MM.1S (cell line): ENCODE data around the gene KIF20B.
"Not testable (repeated sequence)": the region's sequence is repeated elsewhere in the genome, so short reads cannot be mapped to it uniquely, and the experiment has no call there.

Experiments
- DNase-seq: peaks from one replicate; pipeline ENCODE4 v3.0.0-alpha.2; 2015
- H2AFZ ChIP-seq: fragments of 300-600 bp; sonication (generic); 2 replicates; pipeline ENCODE4 v1.6.0; 2016; ENCODE audit warnings: antibody characterized with exemption, low read length
- H3F3A ChIP-seq: fragments of 300-600 bp; sonication (generic); 2 replicates; pipeline ENCODE4 v1.6.1; 2016; ENCODE audit warnings: mild to moderate bottlenecking, antibody characterized with exemption, low read length, moderate library complexity, mixed read lengths; ENCODE audit not compliant: insufficient read depth
- H3K27ac ChIP-seq: fragments of 300-600 bp; sonication (generic); 2 replicates; pipeline ENCODE4 v1.5.1; 2016; ENCODE audit warnings: mild to moderate bottlenecking, low read length
- H3K27me3 ChIP-seq: fragments of 300-600 bp; sonication (generic); replicated peaks from 2 replicates; pipeline ENCODE4 v1.6.0; 2016; ENCODE audit warnings: low read length; ENCODE audit not compliant: insufficient read depth
- H3K36me3 ChIP-seq: fragments of 300-600 bp; sonication (generic); replicated peaks from 2 replicates; pipeline ENCODE4 v1.6.1; 2016; ENCODE audit warnings: mild to moderate bottlenecking, low read length, mixed read lengths; ENCODE audit not compliant: insufficient read depth
- H3K4me1 ChIP-seq: fragments of 300-600 bp; sonication (generic); 2 replicates; pipeline ENCODE4 v1.6.1; 2016; ENCODE audit warnings: low read length, mixed read lengths
- H3K4me2 ChIP-seq: fragments of 300-600 bp; sonication (generic); 2 replicates; pipeline ENCODE4 v1.6.0; 2016; ENCODE audit warnings: low read depth, low read length
- H3K4me3 ChIP-seq: fragments of 300-600 bp; sonication (generic); 2 replicates; pipeline ENCODE4 v1.5.1; 2016; ENCODE audit warnings: low read length, mixed read lengths
- H3K79me2 ChIP-seq: fragments of 300-600 bp; sonication (generic); 2 replicates; pipeline ENCODE4 v1.6.1; 2016; ENCODE audit warnings: mixed run types, low read length, mixed read lengths
- H3K9ac ChIP-seq: fragments of 300-600 bp; sonication (generic); 2 replicates; pipeline ENCODE4 v1.6.1; 2016; ENCODE audit warnings: low read length, mixed read lengths
- H3K9me2 ChIP-seq: fragments of 300-600 bp; sonication (generic); replicated peaks from 2 replicates; pipeline ENCODE4 v1.6.1; 2016; ENCODE audit warnings: mild to moderate bottlenecking, low read length, mixed read lengths; ENCODE audit not compliant: insufficient read depth
- H3K9me3 ChIP-seq: fragments of 300-600 bp; sonication (generic); replicated peaks from 2 replicates; pipeline ENCODE4 v1.6.1; 2016; ENCODE audit warnings: mild to moderate bottlenecking, low read length, mixed read lengths; ENCODE audit not compliant: insufficient read depth
- H4K20me1 ChIP-seq: fragments of 300-600 bp; sonication (generic); 2 replicates; pipeline ENCODE4 v1.6.1; 2016; ENCODE audit warnings: mild to moderate bottlenecking, low read length, moderate library complexity, mixed read lengths; ENCODE audit not compliant: insufficient read depth
- CTCF ChIP-seq: fragments of 300-600 bp; sonication (generic); IDR thresholded peaks from 2 replicates; pipeline ENCODE4 v1.5.1; 2016; ENCODE audit warnings: antibody characterized with exemption, low read length, mixed read lengths
- EZH2 ChIP-seq: fragments of 300-600 bp; sonication (generic); optimal IDR thresholded peaks from 2 replicates; pipeline ENCODE3; 2017; ENCODE audit warnings: low read depth, mild to moderate bottlenecking, antibody characterized with exemption, low read length, mixed read lengths
- EZH2phosphoT487 ChIP-seq: fragments of 300-600 bp; sonication (generic); IDR thresholded peaks from 2 replicates; pipeline ENCODE4 v1.6.1; 2018; ENCODE audit warnings: antibody characterized with exemption, low read length

Gene KIF20B

GRCh38 chr10:89745903-89746302, 44.5 kb downstream of the KIF20B start:
- Histone ChIP-seq H3K36me3 (peaks cover 5% of the 10 kb centered on the region; the same call in 1 of the 2 replicates), H2AFZ (no peak overlapping the region), H3F3A (no peaks in the 10 kb centered on the region), H3K9me3 (no peaks in the 10 kb centered on the region), H3K27ac (no peak overlapping the region), H3K4me3 (no peak overlapping the region), H3K9ac (no peak overlapping the region), H4K20me1 (no peaks in the 10 kb centered on the region), H3K79me2 (no peaks in the 10 kb centered on the region), H3K9me2 (no peaks in the 10 kb centered on the region), H3K4me1 (no peaks in the 10 kb centered on the region), H3K4me2 (no peak overlapping the region), H3K27me3 (no peaks in the 10 kb centered on the region)
- TF ChIP-seq CTCF = no peak
- TF ChIP-seq EZH2 = no peak
- no peak for TF ChIP-seq EZH2phosphoT487
- DNase-seq = no peak

GRCh38 chr10:89750441-89750840, 49.1 kb downstream of the KIF20B start:
- Histone ChIP-seq H3K36me3 (no peaks in the 10 kb centered on the region), H3K4me1 (no peaks in the 10 kb centered on the region), H3K27ac (no peak overlapping the region), H3K79me2 (no peaks in the 10 kb centered on the region), H3K9me2 (no peaks in the 10 kb centered on the region), H3K4me3 (no peak overlapping the region), H3K9me3 (no peaks in the 10 kb centered on the region), H2AFZ (no peak overlapping the region), H3K9ac (no peak overlapping the region), H3F3A (no peaks in the 10 kb centered on the region), H3K27me3 (no peaks in the 10 kb centered on the region), H4K20me1 (no peaks in the 10 kb centered on the region), H3K4me2 (no peak overlapping the region)
- TF ChIP-seq CTCF (no peak), EZH2phosphoT487 (no peak), EZH2 (no peak)
- no peak for DNase-seq

GRCh38 chr10:89755374-89755773, 54.0 kb downstream of the KIF20B start:
- Histone ChIP-seq H3K9me3 (no peaks in the 10 kb centered on the region), H3K9ac (no peak overlapping the region), H3F3A (no peaks in the 10 kb centered on the region), H3K36me3 (no peaks in the 10 kb centered on the region), H3K4me2 (no peak overlapping the region), H3K4me1 (no peaks in the 10 kb centered on the region), H4K20me1 (no peaks in the 10 kb centered on the region), H3K4me3 (no peak overlapping the region), H3K27ac (no peak overlapping the region), H3K27me3 (no peaks in the 10 kb centered on the region), H3K79me2 (no peaks in the 10 kb centered on the region), H3K9me2 (no peaks in the 10 kb centered on the region), H2AFZ (no peak overlapping the region)
- DNase-seq = no peak
- TF ChIP-seq EZH2 = no peak

- Histone ChIP-seq H3K4me2 (no peak overlapping the region), H3K36me3 (no peaks in the 10 kb centered on the region; the same call in 1 of the 2 replicates), H3K27ac (no peak overlapping the region), H3K4me1 (no peaks in the 10 kb centered on the region), H3K9ac (no peak overlapping the region), H3K27me3 (no peaks in the 10 kb centered on the region), H3K9me3 (no peaks in the 10 kb centered on the region), H3K79me2 (no peaks in the 10 kb centered on the region), H2AFZ (no peak overlapping the region), H3F3A (no peaks in the 10 kb centered on the region), H3K4me3 (no peak overlapping the region), H3K9me2 (no peaks in the 10 kb centered on the region), H4K20me1 (no peaks in the 10 kb centered on the region)
- TF ChIP-seq EZH2phosphoT487 (no peak), CTCF (no peak), EZH2 (no peak)
- DNase-seq = no peak
These were observed 58.1 kb downstream of the KIF20B start for GRCh38 chr10:89759531-89759930.

GRCh38 chr10:89763671-89764070, 62.3 kb downstream of the KIF20B start:
- H3K27ac ChIP-seq, DNase-seq, H3K9me2 ChIP-seq, H3K4me3 ChIP-seq, H3K27me3 ChIP-seq, H3F3A ChIP-seq, H4K20me1 ChIP-seq, H3K4me2 ChIP-seq, H3K4me1 ChIP-seq, H2AFZ ChIP-seq, H3K36me3 ChIP-seq, H3K9ac ChIP-seq, H3K79me2 ChIP-seq, H3K9me3 ChIP-seq: not testable (repeated sequence)
